RPMI8226 (cell line): ENCODE results near the gene GPR148.
"Not testable (repeated sequence)": the region's sequence is repeated elsewhere in the genome, so short reads cannot be mapped to it uniquely, and the experiment has no call there.

Experiments
- DNase-seq: peaks from one replicate; pipeline ENCODE4 v3.0.0-alpha.2; 2015

Gene GPR148

DNA sequence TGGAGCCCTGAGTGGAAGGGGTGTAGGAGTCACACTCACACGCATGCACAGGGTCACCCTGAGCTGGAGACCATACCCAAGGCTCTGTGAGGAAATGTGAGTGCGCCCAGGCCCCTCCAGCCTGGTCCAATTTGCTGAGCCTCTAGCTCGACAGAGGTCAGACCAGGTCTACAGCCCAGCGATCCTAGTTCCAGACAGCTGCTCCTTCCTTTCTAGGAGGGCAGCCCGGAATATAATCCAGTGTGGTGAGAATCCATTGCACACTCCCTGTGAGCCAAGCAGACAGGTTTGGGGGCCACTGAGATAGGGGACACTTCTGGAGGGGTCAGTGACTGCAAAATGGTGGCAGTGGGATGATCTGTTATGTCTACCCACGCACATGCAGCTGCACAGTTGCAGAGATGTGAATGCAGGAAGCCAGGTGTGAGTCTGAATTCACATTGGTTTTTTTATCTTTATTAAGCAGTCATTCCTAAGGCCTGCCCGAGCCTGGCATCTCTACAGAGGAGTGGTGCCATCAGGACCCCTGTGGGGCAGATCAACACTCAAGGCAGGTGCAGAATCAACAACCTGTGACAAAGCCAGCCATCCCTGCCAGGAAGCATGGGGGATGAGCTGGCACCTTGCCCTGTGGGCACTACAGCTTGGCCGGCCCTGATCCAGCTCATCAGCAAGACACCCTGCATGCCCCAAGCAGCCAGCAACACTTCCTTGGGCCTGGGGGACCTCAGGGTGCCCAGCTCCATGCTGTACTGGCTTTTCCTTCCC is at the start of gene GPR148:
GPR148 (plus strand) TSS at position 522 of the 768 bp plus-strand sequence; CDS start at position 604, 82 bp downstream.
- DNase-seq, result no peak

DNA sequence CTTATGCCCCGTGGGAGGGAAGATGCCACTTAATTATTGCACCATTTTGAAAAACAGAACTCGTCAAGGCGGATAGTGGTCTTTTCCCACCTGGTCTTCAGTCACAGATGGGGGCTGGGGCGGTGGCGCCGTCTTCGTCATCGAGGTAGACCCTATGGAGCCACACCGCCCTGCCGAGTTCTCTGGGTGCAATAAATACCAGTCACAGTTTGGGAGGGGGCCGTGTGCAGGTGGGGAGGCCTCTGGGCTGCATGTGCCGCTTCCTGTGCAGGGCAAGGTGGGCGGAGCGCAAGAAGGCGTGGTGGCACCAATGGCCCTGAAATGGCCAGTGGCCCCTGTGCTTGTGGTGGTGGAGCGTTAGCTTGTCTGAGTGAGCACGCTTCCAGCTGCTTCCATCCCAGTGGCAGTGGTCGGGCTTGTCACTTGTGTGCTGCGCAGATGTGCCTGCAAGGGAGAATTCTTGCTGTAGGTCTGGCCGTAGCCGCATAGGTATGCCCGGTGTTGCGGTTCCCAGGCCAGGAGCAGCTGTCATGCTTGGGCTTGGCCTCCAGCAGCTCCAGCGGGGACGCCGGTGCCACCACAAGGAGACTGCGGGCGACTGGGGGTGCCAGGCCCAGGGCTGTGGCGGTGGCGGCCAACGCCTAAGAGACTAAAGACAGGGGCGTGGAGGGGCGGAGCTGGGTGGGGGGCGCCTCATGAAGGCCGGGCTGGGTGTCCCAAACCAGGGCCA is 36.7 kb upstream of the GPR148 start:
- not testable (repeated sequence) for DNase-seq

- DNase-seq, result peak; percentile 37
Observed at GRCh38 chr2:130693474-130693873, 35.4 kb upstream of the GPR148 start.

DNA sequence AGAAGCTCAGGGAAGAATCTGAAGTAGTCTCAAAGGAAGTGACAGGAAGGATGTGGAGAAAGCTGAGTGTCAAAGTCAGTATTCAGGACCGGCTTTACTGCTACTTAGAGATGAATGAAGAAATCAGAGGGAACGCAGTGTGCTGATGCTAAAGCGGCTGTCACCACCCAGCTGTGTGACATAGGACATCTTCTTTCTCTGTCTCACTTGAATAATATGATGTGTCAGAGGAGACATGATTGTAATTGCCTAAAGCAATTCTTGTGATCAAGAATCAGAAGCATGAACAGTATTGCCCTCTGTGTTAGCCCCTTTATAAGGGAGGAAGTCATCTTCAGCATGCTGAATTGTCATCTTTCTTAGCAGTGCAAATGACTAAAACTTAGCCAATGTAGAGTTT is 25.6 kb upstream of the GPR148 start:
- DNase-seq, result not testable (repeated sequence)

DNA sequence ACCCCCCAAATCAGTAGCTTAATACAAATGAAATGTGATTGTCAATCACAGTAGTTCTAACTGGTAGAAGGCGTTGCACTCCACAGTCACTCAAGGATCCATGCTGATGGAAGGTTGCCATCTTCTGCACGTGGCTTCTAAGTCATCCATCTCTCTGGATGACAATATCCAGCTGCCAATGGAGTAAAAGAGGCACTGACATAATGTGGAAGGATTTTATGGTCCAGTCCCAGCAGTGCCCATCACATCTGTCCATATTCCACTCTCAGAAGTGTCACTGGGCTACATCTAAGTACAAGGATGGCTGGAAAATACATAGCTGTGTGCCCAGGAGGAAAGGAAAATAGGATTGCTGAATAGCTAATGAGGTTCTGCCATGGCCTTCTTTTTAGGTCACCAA is 14.1 kb upstream of the GPR148 start:
- not testable (repeated sequence) for DNase-seq

GRCh38 chr2:130720036-130720435 is 8.8 kb upstream of the GPR148 start:
- no peak for DNase-seq

GRCh38 chr2:130720528-130720927 is 8.3 kb upstream of the GPR148 start:
- DNase-seq, result no peak

DNA sequence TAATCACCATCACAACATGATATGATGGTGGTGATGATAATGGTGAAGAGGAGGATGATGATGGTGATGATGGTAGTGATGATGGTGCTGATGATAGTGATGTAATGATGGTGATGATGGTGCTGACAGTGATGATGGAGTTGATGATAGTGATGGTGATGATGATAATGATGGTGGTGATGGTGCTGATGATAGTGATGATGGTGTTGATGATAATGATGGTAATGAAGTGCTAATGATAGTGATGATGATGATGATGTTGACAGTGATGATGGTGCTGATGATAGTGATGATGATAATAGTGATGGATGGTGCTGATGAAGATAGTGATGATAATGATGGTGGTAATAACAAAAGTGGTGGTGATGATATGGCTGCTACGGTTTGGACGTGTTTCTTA is 4.4 kb upstream of the GPR148 start:
- DNase-seq, result no peak

GRCh38 chr2:130726614-130727180 is 2.2 kb upstream of the GPR148 start:
- no peak for DNase-seq

- peak; percentile 37 for DNase-seq
Observed at GRCh38 chr2:130727286-130727924, 1.5 kb upstream of the GPR148 start.

DNA sequence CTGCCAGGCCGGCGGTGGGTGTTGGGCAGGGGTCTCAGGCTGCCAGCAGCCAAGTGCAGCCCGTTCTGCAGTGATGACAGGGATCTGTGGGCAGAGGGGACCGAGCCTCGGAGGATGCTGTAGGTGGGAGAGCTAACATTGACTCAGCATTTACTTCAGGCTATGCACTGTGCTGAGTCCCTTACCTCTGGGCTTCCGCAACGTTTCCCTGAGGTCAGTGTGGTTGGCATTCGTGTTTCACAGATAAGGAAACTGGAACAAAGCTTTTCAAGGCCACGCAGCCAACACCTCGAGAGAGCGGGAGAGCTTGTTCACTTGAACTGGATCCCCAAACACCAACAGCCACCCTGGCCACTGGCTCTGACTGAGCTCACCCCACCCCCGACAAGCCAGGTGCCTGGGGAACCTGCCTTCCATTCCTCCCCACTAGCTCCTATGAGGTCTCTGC is 839 bp upstream of the GPR148 start:
- DNase-seq, result no peak

DNA sequence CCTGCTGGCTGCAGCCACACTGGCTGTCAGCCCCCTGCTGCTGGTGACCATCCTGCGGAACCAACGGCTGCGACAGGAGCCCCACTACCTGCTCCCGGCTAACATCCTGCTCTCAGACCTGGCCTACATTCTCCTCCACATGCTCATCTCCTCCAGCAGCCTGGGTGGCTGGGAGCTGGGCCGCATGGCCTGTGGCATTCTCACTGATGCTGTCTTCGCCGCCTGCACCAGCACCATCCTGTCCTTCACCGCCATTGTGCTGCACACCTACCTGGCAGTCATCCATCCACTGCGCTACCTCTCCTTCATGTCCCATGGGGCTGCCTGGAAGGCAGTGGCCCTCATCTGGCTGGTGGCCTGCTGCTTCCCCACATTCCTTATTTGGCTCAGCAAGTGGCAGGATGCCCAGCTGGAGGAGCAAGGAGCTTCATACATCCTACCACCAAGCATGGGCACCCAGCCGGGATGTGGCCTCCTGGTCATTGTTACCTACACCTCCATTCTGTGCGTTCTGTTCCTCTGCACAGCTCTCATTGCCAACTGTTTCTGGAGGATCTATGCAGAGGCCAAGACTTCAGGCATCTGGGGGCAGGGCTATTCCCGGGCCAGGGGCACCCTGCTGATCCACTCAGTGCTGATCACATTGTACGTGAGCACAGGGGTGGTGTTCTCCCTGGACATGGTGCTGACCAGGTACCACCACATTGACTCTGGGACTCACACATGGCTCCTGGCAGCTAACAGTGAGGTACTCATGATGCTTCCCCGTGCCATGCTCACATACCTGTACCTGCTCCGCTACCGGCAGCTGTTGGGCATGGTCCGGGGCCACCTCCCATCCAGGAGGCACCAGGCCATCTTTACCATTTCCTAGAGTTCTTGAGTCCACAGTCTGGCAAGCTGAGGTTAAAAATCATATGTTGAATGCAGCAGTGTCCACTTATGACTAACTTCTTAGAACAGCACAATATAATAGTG is 741 bp downstream of the GPR148 start:
- DNase-seq, result no peak

DNA sequence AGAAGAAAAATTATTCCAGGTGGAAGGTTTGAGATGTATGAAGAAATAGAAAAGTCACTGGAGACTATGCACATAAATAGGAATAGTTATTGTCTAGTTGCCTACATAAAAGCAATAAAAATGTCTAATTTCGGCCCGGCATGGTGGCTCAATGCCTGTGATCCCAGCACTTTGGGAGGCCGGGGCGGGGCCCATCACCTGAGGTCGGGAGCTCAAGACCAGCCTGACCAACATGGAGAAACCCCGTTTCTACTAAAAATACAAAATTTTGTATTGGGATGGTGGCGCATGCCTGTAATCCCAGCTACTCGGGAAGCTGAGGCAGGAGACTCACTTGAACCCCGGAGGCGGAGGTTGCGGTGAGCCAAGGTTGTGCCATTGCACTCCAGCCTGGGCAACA is 3.4 kb downstream of the GPR148 start:
- not testable (repeated sequence) for DNase-seq

- no peak for DNase-seq
Observed at GRCh38 chr2:130735200-130735599, 6.3 kb downstream of the GPR148 start.

- DNase-seq, result no peak
Observed at GRCh38 chr2:130736487-130736886, 7.6 kb downstream of the GPR148 start.

GRCh38 chr2:130737592-130737991 is 8.7 kb downstream of the GPR148 start:
- no peak for DNase-seq

- DNase-seq, result no peak
Observed at GRCh38 chr2:130740671-130741070, 11.8 kb downstream of the GPR148 start.

GRCh38 chr2:130743278-130743677 is 14.4 kb downstream of the GPR148 start:
- DNase-seq, result no peak

GRCh38 chr2:130744287-130745117 is 15.6 kb downstream of the GPR148 start:
- no peak for DNase-seq

GRCh38 chr2:130749078-130749477 is 20.2 kb downstream of the GPR148 start:
- DNase-seq, result no peak

DNA sequence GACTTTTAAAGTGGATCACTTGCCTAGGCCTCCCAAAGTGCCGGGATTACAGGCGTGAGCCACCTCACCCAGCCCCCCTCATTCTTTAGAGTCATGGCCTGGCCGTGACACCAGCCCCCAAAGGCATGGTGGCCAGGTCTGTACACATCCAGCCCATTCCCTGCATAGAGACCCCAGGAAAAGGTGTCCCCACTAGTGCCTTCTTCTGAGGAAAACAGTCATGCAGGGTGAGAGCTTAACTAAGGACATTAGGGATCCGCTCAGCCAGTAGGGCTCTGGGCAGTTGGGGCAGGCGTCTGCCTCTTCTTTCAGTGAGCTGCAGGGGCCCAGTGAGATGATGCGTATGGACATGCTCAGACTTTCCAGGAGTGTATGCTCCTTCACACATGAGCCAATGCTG is 20.8 kb downstream of the GPR148 start:
- no peak for DNase-seq
